GM18519 (cell line): ENCODE results near the gene ITGA1.
"Not testable (repeated sequence)": the region's sequence is repeated elsewhere in the genome, so short reads cannot be mapped to it uniquely, and the experiment has no call there.

ENCODE experiments used
- ATAC-seq: cut with Tn5 transposase; IDR thresholded peaks from one replicate; pipeline ENCODE4 v1.9.1; 2021; ENCODE audit warnings: mild to moderate bottlenecking, moderate library complexity; ENCODE audit not compliant: unreplicated experiment, low FRiP score

Gene ITGA1

GRCh38 chr5:52799983-52800393 lies 12.3 kb downstream of the ITGA1 start:
- ATAC-seq: peak; percentile 83

GRCh38 chr5:52800394-52801213 lies 12.9 kb downstream of the ITGA1 start:
- ATAC-seq: peak; percentile 30

- no peak for ATAC-seq
Observed at GRCh38 chr5:52801329-52801728, 13.6 kb downstream of the ITGA1 start.

GRCh38 chr5:52802272-52802973 lies 14.7 kb downstream of the ITGA1 start:
- no peak for ATAC-seq

GRCh38 chr5:52802974-52803336 lies 15.2 kb downstream of the ITGA1 start:
- ATAC-seq: no peak

- ATAC-seq: no peak
Observed at GRCh38 chr5:52804387-52804791, 16.7 kb downstream of the ITGA1 start.

- ATAC-seq: no peak
Observed at GRCh38 chr5:52804981-52805380, 17.3 kb downstream of the ITGA1 start.

GRCh38 chr5:52805615-52806014 lies 17.9 kb downstream of the ITGA1 start:
- no peak for ATAC-seq

- ATAC-seq: no peak
Observed at GRCh38 chr5:52807037-52807436, 19.3 kb downstream of the ITGA1 start.

GRCh38 chr5:52807723-52808122 lies 20.0 kb downstream of the ITGA1 start:
- no peak for ATAC-seq

GRCh38 chr5:52808316-52808901 lies 20.7 kb downstream of the ITGA1 start:
- ATAC-seq: no peak

- ATAC-seq: no peak
Observed at GRCh38 chr5:52809884-52810283, 22.2 kb downstream of the ITGA1 start.

- no peak for ATAC-seq
Observed at GRCh38 chr5:52810426-52810825, 22.7 kb downstream of the ITGA1 start.

GRCh38 chr5:52811067-52811749 lies 23.5 kb downstream of the ITGA1 start:
- no peak for ATAC-seq

GRCh38 chr5:52814352-52815148 lies 26.8 kb downstream of the ITGA1 start:
- ATAC-seq: no peak

GRCh38 chr5:52817818-52818217 lies 30.1 kb downstream of the ITGA1 start:
- ATAC-seq: no peak

GRCh38 chr5:52818360-52818759 lies 30.6 kb downstream of the ITGA1 start:
- no peak for ATAC-seq

- not testable (repeated sequence) for ATAC-seq
Observed at GRCh38 chr5:52818807-52819206, 31.1 kb downstream of the ITGA1 start.

GRCh38 chr5:52821901-52822300 lies 34.2 kb downstream of the ITGA1 start:
- no peak for ATAC-seq

GRCh38 chr5:52822437-52822836 lies 34.7 kb downstream of the ITGA1 start:
- ATAC-seq: no peak
